ENCODE data around the gene SCCPDH.

SCCPDH gene

GRCh38 chr1:246787781-246788513, 63.7 kb downstream of the SCCPDH start:
- no peak for DNase-seq

DNA sequence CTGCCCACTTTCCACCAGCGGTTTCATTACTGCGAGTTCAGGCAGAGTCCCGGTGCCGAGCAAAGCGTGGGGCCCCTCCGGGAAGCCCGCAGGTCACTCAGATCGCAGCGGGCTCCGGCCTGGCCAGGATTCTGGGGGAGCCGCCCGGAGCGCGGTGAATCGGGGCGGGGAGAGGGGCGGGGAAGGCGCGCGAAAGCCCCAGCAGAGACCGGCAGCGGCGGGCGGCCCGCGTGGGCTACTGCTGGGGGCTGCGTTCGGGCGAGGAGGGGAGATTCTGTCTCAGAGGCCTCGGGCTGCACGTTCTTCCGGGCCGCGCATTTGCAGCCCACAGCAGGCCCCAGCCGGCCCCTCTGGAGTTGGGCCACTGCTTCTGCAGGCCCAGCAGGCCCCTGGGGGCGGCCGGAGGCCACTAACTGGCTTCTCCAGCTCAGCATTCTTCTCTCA, 64.7 kb downstream of the SCCPDH start:
- no peak for DNase-seq

DNA sequence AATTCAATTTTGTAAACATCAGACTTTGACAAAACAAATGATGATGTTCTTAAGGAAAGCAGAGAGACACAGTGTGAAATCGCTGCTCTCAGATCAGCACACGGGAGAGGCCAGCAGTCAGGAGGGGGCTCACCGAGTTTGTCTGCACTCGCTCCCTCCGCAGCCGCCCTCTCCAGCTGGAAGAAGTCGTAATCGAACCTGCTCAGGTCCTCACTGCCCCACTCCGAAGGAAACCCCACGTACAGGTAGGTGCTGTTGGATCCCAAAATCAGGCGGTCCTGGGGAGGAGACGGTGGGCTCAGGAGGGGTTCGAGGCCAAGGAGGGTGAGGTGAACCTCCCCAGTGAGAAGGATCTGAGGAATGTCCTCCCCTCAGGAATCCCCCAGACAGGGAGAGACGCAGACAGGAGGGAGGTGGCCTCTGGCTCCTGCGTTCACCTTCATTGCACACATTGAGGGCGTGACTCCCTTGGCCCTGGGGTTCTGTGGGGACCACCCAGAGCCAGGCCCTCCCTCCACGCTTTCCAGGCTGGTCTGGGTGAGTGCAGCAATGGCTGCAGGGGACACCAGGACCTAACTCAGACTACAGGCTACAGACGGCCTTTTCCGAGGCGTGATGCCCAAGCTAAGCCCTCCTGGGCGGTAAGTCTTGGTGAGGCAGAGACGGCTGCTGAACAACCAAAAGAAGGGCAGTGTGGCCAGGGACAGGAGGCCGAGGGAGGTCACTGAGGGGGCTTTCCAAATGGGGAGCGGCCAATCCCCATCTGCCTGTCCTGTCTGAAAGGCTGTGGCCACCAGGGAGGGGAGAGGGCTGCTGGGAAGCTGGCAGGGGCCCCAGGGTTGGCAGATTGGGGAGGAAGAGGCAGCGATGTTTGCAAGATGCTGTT, 65.5 kb downstream of the SCCPDH start:
- DNase-seq: no peak

GRCh38 chr1:246790364-246790763, 66.2 kb downstream of the SCCPDH start:
- no peak for DNase-seq

GRCh38 chr1:246790833-246791232, 66.6 kb downstream of the SCCPDH start:
- DNase-seq: no peak

- DNase-seq: no peak
These were observed 67.2 kb downstream of the SCCPDH start for GRCh38 chr1:246791303-246791918.

GRCh38 chr1:246792603-246793002, 68.4 kb downstream of the SCCPDH start:
- DNase-seq: no peak

GRCh38 chr1:246793356-246793896, 69.2 kb downstream of the SCCPDH start:
- DNase-seq: no peak

- DNase-seq: no peak
These were observed 70.0 kb downstream of the SCCPDH start for GRCh38 chr1:246794048-246794827.

DNA sequence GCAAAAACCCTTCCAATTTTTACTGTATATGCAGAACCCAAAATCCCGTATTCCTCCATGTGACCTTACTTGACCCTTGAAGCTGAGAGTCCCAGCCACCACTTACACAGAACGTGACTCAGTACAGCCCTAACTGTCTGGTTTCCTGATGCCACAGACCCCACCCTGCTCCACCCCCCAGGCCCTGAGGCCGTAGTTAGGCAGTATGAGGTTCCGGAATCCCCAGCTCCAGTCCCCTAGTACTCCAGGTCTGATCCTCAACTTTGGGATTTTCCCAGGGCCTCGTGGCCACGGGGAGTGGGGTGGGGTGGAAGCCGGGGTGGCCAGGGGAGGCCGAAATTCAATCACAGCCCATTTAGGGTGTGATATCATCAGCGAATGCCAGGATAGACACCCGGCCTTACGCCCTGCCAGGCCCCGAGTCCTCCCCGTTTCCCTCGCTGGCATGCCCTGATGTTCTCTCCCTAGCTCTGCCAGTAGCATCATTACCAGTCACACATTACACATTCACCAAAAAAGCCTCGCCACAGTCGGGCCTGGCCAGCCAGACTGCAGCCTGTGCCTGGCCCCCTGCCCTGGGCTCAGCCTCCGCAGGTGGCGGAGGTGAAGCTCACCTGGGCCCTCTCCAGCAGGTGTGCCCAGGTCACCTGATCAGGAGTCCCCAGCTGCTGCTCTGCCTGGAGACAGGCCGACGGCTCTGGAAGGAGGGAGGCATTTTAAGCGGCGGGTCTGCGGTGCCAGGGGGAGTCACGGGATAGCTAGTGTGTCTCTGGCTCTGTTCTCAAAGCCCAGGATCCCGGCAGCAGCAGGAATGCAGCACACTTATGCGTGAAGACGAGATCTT, 70.8 kb downstream of the SCCPDH start:
- DNase-seq: no peak

- no peak for DNase-seq
These were observed 71.9 kb downstream of the SCCPDH start for GRCh38 chr1:246795906-246796694.

GRCh38 chr1:246797157-246797556, 72.9 kb downstream of the SCCPDH start:
- DNase-seq: no peak

- DNase-seq: no peak
These were observed 73.4 kb downstream of the SCCPDH start for GRCh38 chr1:246797597-246797996.

DNA sequence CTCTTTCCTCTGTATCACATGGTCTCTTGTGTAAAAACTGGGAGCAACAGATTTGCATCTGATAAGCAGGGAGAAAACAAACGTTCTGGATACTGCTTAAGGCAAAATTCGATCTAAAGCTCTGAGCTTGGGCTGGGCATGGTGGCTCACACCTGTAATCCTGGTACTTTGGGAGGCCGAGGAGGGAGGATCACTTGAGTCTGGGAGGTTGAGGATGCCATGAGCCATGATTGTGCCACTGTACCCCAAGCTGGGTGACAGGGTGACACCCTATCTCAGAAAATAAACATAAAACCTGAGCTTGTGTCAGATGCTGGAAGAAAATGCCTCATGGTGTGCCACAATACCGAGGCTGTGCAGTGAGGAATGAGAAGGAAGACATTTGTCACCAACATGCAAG, 73.9 kb downstream of the SCCPDH start:
- no peak for DNase-seq

GRCh38 chr1:246798606-246799496, 74.6 kb downstream of the SCCPDH start:
- no peak for DNase-seq

DNA sequence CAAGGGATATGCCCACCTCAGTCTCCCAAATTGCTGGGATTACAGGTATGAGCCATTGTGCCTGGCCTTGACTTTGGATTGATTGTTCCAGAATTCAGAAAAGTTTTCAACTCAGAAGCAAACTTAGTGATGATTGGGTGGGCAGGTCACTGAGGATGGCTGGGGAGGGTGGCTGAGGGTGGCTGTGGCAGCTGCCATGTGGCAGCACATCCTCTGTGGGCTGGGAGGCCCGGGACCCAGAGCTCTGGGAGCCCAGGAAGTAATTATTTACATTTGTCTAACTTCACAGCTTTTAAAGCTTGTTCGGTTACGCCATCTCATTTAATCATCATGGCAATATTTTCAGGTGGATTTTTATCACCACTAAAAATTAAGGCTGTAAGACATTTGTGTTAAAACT, 76.1 kb downstream of the SCCPDH start:
- no peak for DNase-seq

GRCh38 chr1:246800756-246801155, 76.5 kb downstream of the SCCPDH start:
- no peak for DNase-seq

DNA sequence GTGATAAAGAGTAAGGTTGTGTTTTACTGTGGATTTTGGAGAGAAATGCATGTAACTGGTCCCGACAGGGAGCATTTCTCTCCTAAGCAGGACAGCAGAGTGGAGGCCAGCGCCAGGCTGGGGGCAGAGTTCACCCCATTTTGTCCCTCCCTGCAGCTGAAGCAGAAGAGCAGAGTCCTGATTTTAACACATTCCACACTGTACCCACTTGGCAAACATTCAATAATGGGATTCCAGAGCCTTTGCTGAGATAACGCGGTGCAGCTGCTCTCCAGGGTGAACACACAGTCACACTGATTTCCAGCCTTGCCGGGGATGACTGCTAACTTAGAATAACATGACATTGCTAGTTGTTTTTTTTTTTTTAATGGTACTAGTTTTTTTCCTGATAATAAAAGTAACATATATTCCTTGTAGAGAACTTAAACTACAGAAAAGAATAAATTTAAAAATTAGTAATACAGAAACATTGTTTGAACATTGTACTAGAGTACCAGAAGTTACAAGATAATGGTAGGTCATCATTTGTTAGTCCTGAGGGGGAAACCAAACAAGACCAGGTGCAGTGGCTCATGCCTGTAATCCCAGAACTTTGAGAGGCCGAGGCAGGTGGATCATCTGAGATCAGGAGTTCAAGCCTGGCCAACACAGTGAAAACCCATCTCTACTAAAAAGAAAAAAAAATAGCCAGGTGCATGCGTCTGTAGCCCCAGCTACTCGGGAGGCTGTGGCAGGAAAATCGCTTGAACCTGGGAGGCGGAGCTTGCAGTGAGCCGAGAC, 77.2 kb downstream of the SCCPDH start:
- DNase-seq: no peak

DNA sequence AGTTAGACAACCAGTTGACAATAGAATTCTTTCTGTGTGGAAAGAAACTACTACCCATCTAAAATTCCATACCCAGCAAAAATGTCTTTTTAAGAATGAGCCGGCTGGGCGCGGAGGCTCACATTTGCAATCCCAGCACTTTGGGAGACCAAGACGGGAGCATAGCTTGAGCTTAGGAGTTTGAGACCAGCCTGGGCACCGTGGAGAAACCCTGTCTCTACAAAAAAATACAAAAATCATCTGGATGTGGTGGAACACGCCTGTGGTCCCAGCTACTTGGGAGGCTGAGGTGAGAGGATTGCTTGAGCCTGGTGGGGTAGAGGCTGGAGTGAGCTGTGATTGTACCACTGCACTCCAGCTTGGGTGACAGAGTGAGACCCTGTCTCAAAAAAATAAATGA, 79.2 kb downstream of the SCCPDH start:
- no peak for DNase-seq
